Coronary artery (tissue), 2 donors: ENCODE data around the gene LRRK1.

Experiments
- DNase-seq: peaks from one replicate; pipeline ENCODE4 v3.0.0-alpha.2; 2017; ENCODE audit warnings: low spot score
- H3K27ac ChIP-seq, 2 donors: fragments of 200-600 bp; sonication (generic); one replicate each; pipeline ENCODE4 v1.5.1; 2016 to 2019
- H3K4me3 ChIP-seq: fragments of 200-600 bp; sonication (generic); 2 replicates; pipeline ENCODE4 v1.5.1; 2016; ENCODE audit warnings: mild to moderate bottlenecking, moderate library complexity
- CTCF ChIP-seq: fragments of 200-600 bp; sonication (generic); IDR thresholded peaks from one replicate; pipeline ENCODE4 v1.5.1; 2019; ENCODE audit warnings: antibody characterized with exemption

The LRRK1 gene

GRCh38 chr15:100944244-100944895, 25.2 kb downstream of the LRRK1 start:
- DNase-seq = no peak
- H3K27ac ChIP-seq = no peak overlapping the region
- no peak for TF ChIP-seq CTCF
- H3K4me3 ChIP-seq = no peak overlapping the region

GRCh38 chr15:100944986-100945385, 25.8 kb downstream of the LRRK1 start:
- TF ChIP-seq CTCF = no peak
- H3K27ac ChIP-seq = no peak overlapping the region
- no peak for DNase-seq
- H3K4me3 ChIP-seq = no peak overlapping the region

GRCh38 chr15:100947760-100948429, 28.7 kb downstream of the LRRK1 start:
- Histone ChIP-seq H3K4me3 (no peak overlapping the region), H3K27ac (no peak overlapping the region)
- no peak for DNase-seq
- no peak for TF ChIP-seq CTCF

GRCh38 chr15:100948430-100948762, 29.2 kb downstream of the LRRK1 start:
- TF ChIP-seq CTCF = no peak
- Histone ChIP-seq H3K27ac (no peak overlapping the region), H3K4me3 (no peak overlapping the region)
- no peak for DNase-seq

- no peak overlapping the region for H3K27ac ChIP-seq
- no peak for TF ChIP-seq CTCF
- no peak for DNase-seq
- H3K4me3 ChIP-seq = no peak overlapping the region
Observed at GRCh38 chr15:100949691-100950090, 30.5 kb downstream of the LRRK1 start.

- H3K4me3 ChIP-seq = no peak overlapping the region
- H3K27ac ChIP-seq = no peak overlapping the region
- DNase-seq = no peak
- TF ChIP-seq CTCF = no peak
Observed at GRCh38 chr15:100951965-100952364, 32.8 kb downstream of the LRRK1 start.

GRCh38 chr15:100952566-100952965, 33.4 kb downstream of the LRRK1 start:
- no peak overlapping the region for H3K4me3 ChIP-seq
- TF ChIP-seq CTCF = no peak
- no peak overlapping the region for H3K27ac ChIP-seq
- no peak for DNase-seq
